ENCODE measurements around the gene ZNF615.
"Not testable (repeated sequence)": the region's sequence is repeated elsewhere in the genome, so short reads cannot be mapped to it uniquely, and the experiment has no call there.

The ZNF615 gene

GRCh38 chr19:52020506-52020905, 12.5 kb upstream of the ZNF615 start:
- no peak for TF ChIP-seq JUND (IDR thresholded peaks at IDR 0.05; ENCODE audit: low read depth)
- in situ Hi-C loops (cut with HindIII; ENCODE audit: low pct_unique_long_range_greater_than_20kb, low sequenced_read_pairs), result no loop called here
- no peak for DNase-seq (ENCODE audit: low read depth in 1 of 2, low spot score in 1 of 2)

DNA sequence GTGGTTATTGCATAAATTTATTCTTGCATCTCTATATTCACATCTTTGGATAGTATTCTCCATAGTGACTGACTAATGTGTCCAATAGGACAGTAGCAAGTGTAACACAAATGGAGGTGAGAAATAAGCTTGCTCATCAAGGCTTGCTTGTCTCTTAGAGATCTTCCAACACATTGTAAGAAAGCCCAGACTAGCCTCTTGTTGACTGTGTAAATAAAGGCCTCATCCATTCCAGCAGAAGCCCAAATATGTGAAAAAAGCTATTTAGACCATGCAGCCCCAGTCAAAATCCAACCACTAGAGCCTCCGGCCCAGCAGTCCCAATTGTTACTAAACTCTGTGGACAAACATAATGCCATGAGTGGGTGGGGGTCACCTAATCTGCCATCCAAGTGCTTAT, 2.7 kb upstream of the ZNF615 start:
- in situ Hi-C loops (cut with HindIII; ENCODE audit: low pct_unique_long_range_greater_than_20kb, low sequenced_read_pairs), result no loop called here

GRCh38 chr19:52007451-52007805, 583 bp downstream of the ZNF615 start:
- TF ChIP-seq JUND (IDR thresholded peaks at IDR 0.05; ENCODE audit: low read depth), result no peak
- DNase-seq (ENCODE audit: low read depth in 1 of 2, low spot score in 1 of 2), result no peak
- in situ Hi-C loops (cut with HindIII; ENCODE audit: low pct_unique_long_range_greater_than_20kb, low sequenced_read_pairs), result no loop called here

More for the DNA sequence above, 2.7 kb upstream of the ZNF615 start:
- DNase-seq (ENCODE audit: low read depth in 1 of 2, low spot score in 1 of 2), result no peak
- TF ChIP-seq JUND (IDR thresholded peaks at IDR 0.05; ENCODE audit: low read depth), result no peak

DNA sequence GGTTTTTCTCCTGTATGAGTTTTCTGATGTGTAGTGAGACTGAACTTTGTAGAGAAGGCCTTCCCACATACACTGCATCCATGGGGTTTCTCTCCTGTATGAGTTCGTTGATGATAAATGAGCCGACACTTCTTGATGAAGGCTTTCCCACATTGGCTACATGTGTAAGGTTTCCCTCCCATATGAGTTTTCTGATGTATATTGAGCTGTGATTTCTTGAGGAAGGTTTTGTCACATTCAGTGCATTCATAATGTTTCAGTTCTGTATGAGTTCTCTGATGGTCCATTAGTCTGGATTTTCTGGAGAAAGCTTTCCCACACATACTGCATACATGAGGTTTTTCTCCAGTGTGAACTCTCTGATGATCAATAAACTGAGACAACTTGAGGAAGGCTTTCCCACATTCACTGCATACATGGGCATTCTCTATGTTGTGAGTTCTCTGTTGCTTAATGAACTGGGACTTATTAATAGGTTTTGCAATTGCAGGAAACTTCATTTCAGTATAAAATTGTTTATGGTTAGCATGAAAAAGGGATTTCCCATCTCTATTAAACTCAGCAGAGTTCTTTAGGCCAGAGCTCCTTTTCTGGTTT, 13.9 kb downstream of the ZNF615 start:
- no peak for DNase-seq (ENCODE audit: low read depth in 1 of 2, low spot score in 1 of 2)
- no peak for TF ChIP-seq JUND (IDR thresholded peaks at IDR 0.05; ENCODE audit: low read depth)
- in situ Hi-C loops (cut with HindIII; ENCODE audit: low pct_unique_long_range_greater_than_20kb, low sequenced_read_pairs), result no loop called here

DNA sequence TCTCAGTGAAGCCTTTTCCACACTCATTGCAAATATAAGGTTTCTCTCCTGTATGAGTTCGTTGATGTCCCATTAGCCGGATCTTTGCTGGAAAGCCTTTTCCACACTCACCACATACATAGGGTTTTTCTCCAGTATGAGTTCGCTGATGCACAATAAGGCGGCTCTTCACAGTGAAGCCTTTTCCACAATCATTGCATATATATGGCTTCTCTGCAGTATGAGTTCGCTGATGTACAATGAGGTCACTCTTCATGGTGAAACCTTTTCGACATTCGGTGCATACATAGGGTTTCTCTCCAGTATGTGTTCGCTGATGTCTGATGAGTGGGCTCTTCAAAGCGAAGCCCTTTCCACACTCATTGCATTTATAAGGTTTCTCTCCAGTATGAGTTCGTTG, 14.6 kb downstream of the ZNF615 start:
- TF ChIP-seq JUND (IDR thresholded peaks at IDR 0.05; ENCODE audit: low read depth), result no peak
- in situ Hi-C loops (cut with HindIII; ENCODE audit: low pct_unique_long_range_greater_than_20kb, low sequenced_read_pairs), result no loop called here
- DNase-seq (ENCODE audit: low read depth in 1 of 2, low spot score in 1 of 2), result no peak

DNA sequence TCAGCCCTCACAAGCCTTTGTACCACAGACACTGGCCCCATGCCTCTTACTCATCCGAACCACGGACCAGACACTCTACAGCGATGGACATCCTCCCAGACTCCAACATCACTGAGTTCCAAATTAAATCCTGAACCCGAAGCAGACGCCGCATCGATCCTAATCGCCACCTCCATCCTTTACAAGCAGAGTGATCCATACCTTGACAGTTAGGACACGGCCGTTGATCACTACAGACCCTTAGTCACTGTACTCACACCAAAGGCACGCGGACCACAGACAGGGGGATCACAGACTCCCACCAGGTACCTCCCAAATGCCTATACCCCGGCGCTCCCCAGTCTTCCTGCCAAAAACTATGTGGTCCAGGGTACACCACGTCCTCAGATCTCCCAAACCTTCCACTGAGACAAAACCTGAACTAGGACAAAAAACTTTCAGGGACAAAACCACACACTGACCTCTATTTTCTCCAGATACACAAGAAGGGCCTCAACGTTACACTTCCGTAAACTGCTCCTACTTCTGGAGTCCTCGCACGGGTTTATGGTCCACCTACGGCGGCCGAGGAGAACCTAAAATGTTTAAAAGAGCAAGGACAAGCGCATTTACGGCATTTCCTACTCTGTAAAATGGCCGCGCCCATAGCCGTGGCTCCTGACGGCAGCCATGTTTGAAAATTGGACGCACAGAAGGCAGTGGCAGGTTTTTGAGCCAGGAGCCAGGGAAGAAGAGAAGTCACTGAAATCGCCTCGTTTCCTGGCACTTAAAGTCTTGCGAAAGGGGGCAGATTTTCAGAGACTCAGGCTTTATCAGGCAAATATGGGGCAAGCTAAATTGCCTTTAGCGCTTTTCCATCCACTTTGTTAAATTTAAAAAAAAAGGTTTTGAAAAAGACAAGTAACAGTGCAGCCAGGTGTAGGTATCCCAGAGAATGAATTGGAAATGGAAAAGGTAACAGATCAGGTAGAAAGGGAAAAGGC, 21.4 kb downstream of the ZNF615 start, which contains the start of gene ZNF350:
Gene ZNF350 (minus strand): TSS at position 532 of the 983 bp plus-strand sequence. CDS start 12,480 bp downstream, outside the sequence.
- DNase-seq (ENCODE audit: low read depth in 1 of 2, low spot score in 1 of 2), result peak; percentile 32 to 95
- in situ Hi-C loops (cut with HindIII; ENCODE audit: low pct_unique_long_range_greater_than_20kb, low sequenced_read_pairs), result no loop called here
- no peak for TF ChIP-seq JUND (IDR thresholded peaks at IDR 0.05; ENCODE audit: low read depth)

GRCh38 chr19:51983361-51983760, 24.6 kb downstream of the ZNF615 start:
- no peak for DNase-seq (ENCODE audit: low read depth in 1 of 2, low spot score in 1 of 2)
- no peak for TF ChIP-seq JUND (IDR thresholded peaks at IDR 0.05; ENCODE audit: low read depth)
- in situ Hi-C loops (cut with HindIII; ENCODE audit: low pct_unique_long_range_greater_than_20kb, low sequenced_read_pairs), result no loop called here

DNA sequence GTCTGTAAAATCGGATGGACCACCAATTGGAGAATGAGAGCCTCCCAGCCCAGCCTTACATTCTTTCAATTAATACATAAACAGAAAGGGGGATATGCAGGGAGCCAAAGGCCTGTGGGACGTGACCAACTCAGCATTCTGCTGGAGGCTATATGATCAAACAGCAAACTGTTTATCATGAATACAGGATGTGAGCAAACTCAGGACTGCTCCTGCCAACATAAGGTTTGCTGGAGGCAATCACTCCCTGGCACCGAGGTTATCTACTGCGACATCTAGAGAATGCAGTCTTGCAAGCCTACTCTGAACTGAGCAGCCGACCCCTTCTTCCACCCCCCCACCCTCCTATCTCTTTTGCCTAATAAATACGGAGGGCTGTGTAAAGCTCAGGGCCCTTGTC, 27.1 kb downstream of the ZNF615 start:
- DNase-seq (ENCODE audit: low read depth in 1 of 2, low spot score in 1 of 2), result peak in 1 of 2 experiments; percentile 34
- in situ Hi-C loops (cut with HindIII; ENCODE audit: low pct_unique_long_range_greater_than_20kb, low sequenced_read_pairs), result not testable (repeated sequence)

DNA sequence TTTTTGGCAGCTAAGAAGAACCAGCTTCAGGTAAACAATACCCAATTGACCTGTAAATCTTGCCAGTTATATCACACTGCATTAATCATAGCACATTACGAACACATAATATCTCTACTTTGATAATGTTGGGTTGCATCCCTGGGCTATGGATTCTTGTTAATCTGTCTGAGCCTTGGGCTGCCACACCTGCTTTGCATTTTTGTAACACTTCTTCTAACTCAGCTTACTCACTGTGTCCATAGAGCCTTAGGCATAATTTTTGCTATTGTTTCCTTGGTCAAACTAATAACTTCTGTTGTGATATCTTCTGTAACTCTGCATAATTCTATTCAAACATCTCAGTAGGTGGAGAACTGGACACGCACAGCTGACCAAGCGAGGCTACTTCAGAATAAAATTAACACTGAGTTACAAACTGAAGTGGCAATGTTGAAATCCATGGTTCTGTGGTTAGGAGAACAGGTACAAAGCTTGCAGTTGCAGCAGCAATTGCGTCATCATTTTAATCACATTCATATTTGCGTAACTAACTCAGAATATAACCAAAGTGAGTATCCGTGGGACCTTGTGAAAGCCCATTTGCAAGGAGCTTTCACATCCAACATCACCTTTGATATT, 27.8 kb downstream of the ZNF615 start:
- no peak for DNase-seq (ENCODE audit: low read depth in 1 of 2, low spot score in 1 of 2)
- in situ Hi-C loops (cut with HindIII; ENCODE audit: low pct_unique_long_range_greater_than_20kb, low sequenced_read_pairs), result no loop called here
- no peak for TF ChIP-seq JUND (IDR thresholded peaks at IDR 0.05; ENCODE audit: low read depth)

DNA sequence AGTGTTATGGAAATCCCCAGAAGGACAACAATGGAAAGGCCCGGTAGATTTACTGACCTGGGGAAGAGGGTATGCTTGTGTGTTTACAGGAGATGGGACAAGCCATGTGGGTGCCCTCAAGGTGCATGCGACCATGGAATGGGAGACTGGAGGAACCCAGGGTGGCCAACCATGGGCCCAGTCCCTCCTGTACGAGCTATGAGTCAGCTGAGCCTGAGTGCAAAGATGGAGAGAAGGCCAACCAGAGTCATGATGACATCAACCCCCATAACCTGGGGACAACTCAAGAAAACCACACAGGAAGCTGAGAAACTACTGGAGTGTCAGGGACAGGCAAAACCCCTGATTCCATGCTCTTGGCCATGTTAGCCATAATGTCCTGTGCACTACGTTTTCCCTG, 29.1 kb downstream of the ZNF615 start:
- in situ Hi-C loops (cut with HindIII; ENCODE audit: low pct_unique_long_range_greater_than_20kb, low sequenced_read_pairs), result no loop called here
- DNase-seq (ENCODE audit: low read depth in 1 of 2, low spot score in 1 of 2), result no peak
- no peak for TF ChIP-seq JUND (IDR thresholded peaks at IDR 0.05; ENCODE audit: low read depth)

- TF ChIP-seq JUND (IDR thresholded peaks at IDR 0.05; ENCODE audit: low read depth), result no peak
- no peak for DNase-seq (ENCODE audit: low read depth in 1 of 2, low spot score in 1 of 2)
- in situ Hi-C loops (cut with HindIII; ENCODE audit: low pct_unique_long_range_greater_than_20kb, low sequenced_read_pairs), result no loop called here
Observed at GRCh38 chr19:51977346-51977745, 30.7 kb downstream of the ZNF615 start.

DNA sequence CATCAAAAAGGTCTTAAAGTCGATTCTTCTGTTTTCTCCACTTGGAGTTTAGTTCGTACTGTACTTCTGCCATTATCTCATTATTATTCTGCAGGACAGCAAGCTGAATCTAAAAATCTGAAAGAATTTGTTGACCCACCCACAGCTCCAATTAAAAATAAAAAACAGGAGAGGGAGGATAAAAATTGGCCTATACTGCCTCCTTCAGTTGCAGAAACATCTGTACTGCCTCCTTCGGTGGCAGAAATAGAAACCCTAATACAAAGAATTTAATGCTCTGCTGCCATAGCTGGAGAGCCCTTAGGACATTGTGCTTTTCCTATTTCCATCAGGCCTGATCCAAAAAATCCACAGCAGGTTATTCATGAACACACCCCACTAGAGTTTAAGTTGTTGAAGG, 31.2 kb downstream of the ZNF615 start:
- peak in 1 of 2 experiments; percentile 31 for DNase-seq (ENCODE audit: low read depth in 1 of 2, low spot score in 1 of 2)
- in situ Hi-C loops (cut with HindIII; ENCODE audit: low pct_unique_long_range_greater_than_20kb, low sequenced_read_pairs), result no loop called here
- TF ChIP-seq JUND (IDR thresholded peaks at IDR 0.05; ENCODE audit: low read depth), result no peak

GRCh38 chr19:51975787-51976186, 32.2 kb downstream of the ZNF615 start:
- peak in 1 of 2 experiments; percentile 63 for DNase-seq (ENCODE audit: low read depth in 1 of 2, low spot score in 1 of 2)
- peak; percentile 60 for TF ChIP-seq JUND (IDR thresholded peaks at IDR 0.05; ENCODE audit: low read depth)
- in situ Hi-C loops (cut with HindIII; ENCODE audit: low pct_unique_long_range_greater_than_20kb, low sequenced_read_pairs), result not testable (repeated sequence)

Measured in T47D (cell line).